Measurements from ENCODE around the gene SORL1. TPM values are rescaled to one million over a fixed set of nuclear protein-coding genes. Genes with fewer than 3 reads are reported as not detected.

The SORL1 gene
- total RNA-seq, 2 experiments from 2014 or later = 228 to 411 TPM

DNA sequence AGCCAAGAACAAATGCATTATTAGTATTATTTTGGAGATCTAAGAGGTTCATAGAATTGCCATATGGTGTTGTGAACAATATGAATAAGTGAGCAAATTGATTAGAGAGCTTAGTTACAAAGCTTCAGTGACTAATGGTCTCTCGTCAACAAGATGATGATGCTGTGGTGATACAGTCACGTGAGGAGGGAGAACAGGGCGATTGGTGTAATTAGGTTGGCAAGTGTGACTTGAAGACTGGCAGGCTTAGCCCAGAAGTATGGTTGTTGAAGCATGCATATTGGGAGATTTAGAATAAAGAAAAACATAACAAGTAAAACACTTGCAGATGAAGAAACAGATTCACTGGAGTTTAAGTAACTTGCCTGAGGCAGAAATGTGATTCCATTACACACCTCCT is 101.3 kb downstream of the SORL1 start:
- no peak overlapping the region for H3K27ac ChIP-seq (ENCODE audit: low read depth, low read length, poor library complexity, severe bottlenecking)
- CTCF ChIA-PET (ENCODE audit: unreplicated experiment) = no interaction called here
- H3K4me3 ChIP-seq (ENCODE audit: low read depth, low read length, poor library complexity, severe bottlenecking) = no peak overlapping the region
- no peaks in the 10 kb centered on the region for H4K20me1 ChIP-seq (ENCODE audit: insufficient read depth, low read length)
- no peaks in the 10 kb centered on the region for H3K4me1 ChIP-seq (ENCODE audit: insufficient read depth, low read length, poor library complexity, severe bottlenecking)
- TF ChIP-seq EZH2phosphoT487 (IDR thresholded peaks at IDR 0.05; ENCODE audit: borderline replicate concordance, low read depth, low read length) = no peak
- TF ChIP-seq, protein P1, sequence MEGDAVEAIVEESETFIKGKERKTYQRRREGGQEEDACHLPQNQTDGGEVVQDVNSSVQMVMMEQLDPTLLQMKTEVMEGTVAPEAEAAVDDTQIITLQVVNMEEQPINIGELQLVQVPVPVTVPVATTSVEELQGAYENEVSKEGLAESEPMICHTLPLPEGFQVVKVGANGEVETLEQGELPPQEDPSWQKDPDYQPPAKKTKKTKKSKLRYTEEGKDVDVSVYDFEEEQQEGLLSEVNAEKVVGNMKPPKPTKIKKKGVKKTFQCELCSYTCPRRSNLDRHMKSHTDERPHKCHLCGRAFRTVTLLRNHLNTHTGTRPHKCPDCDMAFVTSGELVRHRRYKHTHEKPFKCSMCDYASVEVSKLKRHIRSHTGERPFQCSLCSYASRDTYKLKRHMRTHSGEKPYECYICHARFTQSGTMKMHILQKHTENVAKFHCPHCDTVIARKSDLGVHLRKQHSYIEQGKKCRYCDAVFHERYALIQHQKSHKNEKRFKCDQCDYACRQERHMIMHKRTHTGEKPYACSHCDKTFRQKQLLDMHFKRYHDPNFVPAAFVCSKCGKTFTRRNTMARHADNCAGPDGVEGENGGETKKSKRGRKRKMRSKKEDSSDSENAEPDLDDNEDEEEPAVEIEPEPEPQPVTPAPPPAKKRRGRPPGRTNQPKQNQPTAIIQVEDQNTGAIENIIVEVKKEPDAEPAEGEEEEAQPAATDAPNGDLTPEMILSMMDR (conservative IDR thresholded peaks at IDR 0.05; ENCODE audit: low read length) = no peak
- intact Hi-C loops (cut with micrococcal nuclease; ENCODE audit: unreplicated experiment) = no loop called here
- peaks cover 100% of the 10 kb centered on the region for H3K36me3 ChIP-seq (ENCODE audit: insufficient read depth, low read length)
- BruUV-seq (replicated peaks) = no TSS peak
- no peak overlapping the region for H3K4me2 ChIP-seq (ENCODE audit: low read length)
- peaks cover 5% of the 10 kb centered on the region; the same call in 1 of the 2 replicates for H3K79me2 ChIP-seq (ENCODE audit: insufficient read depth, low read depth, low read length)
- POLR2A ChIA-PET = interaction anchor here (1.3 kb wide), 1 partner anchor 13 kb away, joined by 5 read pairs; no protein-coding TSS in a partner anchor
- no peaks in the 10 kb centered on the region for H3K9me3 ChIP-seq (ENCODE audit: low read length)
- H2AFZ ChIP-seq (ENCODE audit: low read length) = no peak overlapping the region
- no peak for DNase-seq (ENCODE audit: low spot score)
- H3K9me2 ChIP-seq (ENCODE audit: insufficient read depth, low read length) = no peaks in the 10 kb centered on the region

DNA sequence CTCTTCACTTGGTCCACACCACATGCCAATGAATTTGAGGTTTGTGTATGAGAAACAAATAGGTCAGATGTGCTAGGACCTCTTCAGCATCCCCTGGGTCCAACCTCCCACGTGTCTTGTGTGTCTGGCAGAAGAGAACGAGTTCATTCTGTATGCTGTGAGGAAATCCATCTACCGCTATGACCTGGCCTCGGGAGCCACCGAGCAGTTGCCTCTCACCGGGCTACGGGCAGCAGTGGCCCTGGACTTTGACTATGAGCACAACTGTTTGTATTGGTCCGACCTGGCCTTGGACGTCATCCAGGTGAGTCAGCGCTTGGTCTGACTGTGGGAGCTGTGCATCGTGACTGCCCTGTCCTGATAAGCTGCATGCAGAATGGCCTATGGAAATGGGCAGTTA is 101.7 kb downstream of the SORL1 start:
- Histone ChIP-seq H3K9me2 (ENCODE audit: insufficient read depth, low read length) (no peaks in the 10 kb centered on the region), H3K4me1 (ENCODE audit: insufficient read depth, low read length, poor library complexity, severe bottlenecking) (no peaks in the 10 kb centered on the region), H3K27ac (ENCODE audit: low read depth, low read length, poor library complexity, severe bottlenecking) (no peak overlapping the region), H2AFZ (ENCODE audit: low read length) (no peak overlapping the region), H3K36me3 (ENCODE audit: insufficient read depth, low read length) (peaks cover 100% of the 10 kb centered on the region), H3K79me2 (ENCODE audit: insufficient read depth, low read depth, low read length) (peaks cover 9% of the 10 kb centered on the region; the same call in 1 of the 2 replicates), H4K20me1 (ENCODE audit: insufficient read depth, low read length) (no peaks in the 10 kb centered on the region), H3K4me2 (ENCODE audit: low read length) (no peak overlapping the region), H3K9me3 (ENCODE audit: low read length) (no peaks in the 10 kb centered on the region), H3K4me3 (ENCODE audit: low read depth, low read length, poor library complexity, severe bottlenecking) (no peak overlapping the region)
- no TSS peak for BruUV-seq (replicated peaks)
- intact Hi-C loops (cut with micrococcal nuclease; ENCODE audit: unreplicated experiment) = no loop called here
- POLR2A ChIA-PET = interaction anchor here (0.7 to 2.0 kb wide), 3 partner anchors 13 to 260 kb away, joined by 3 to 8 read pairs (median 5); no protein-coding TSS in a partner anchor
- DNase-seq (ENCODE audit: low spot score) = no peak
- CTCF ChIA-PET (ENCODE audit: unreplicated experiment) = no interaction called here
- TF ChIP-seq EZH2phosphoT487 (IDR thresholded peaks at IDR 0.05; ENCODE audit: borderline replicate concordance, low read depth, low read length) = no peak
- TF ChIP-seq, protein P1 (conservative IDR thresholded peaks at IDR 0.05; ENCODE audit: low read length) = no peak

DNA sequence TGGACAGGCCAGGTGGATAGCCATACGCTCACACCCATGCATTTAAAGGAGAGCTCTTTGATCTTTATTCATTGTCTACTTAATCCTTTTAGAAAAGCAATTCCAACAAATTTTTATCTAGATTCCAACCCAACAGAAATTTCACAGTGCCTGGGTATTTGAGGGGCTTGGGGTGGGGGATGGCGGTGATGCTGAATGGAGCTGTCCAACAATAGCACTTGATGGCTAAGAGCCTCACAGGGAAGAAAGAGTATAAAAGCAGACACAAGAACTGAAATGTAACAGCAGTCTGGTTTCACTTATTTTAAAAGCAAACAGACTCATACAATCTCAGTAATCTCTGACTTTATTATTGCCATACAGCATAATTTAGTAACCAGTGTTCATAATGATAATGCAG is 102.4 kb downstream of the SORL1 start:
- ChIA-PET CTCF (ENCODE audit: unreplicated experiment) (no interaction called here), POLR2A (interaction anchor here (0.7 to 2.0 kb wide), 3 partner anchors 12 to 261 kb away, joined by 3 to 8 read pairs (median 5); no protein-coding TSS in a partner anchor)
- no peak overlapping the region for H2AFZ ChIP-seq (ENCODE audit: low read length)
- no peaks in the 10 kb centered on the region for H3K9me3 ChIP-seq (ENCODE audit: low read length)
- intact Hi-C loops (cut with micrococcal nuclease; ENCODE audit: unreplicated experiment) = no loop called here
- H3K9me2 ChIP-seq (ENCODE audit: insufficient read depth, low read length) = no peaks in the 10 kb centered on the region
- H3K4me1 ChIP-seq (ENCODE audit: insufficient read depth, low read length, poor library complexity, severe bottlenecking) = no peaks in the 10 kb centered on the region
- DNase-seq (ENCODE audit: low spot score) = no peak
- no peak overlapping the region for H3K4me3 ChIP-seq (ENCODE audit: low read depth, low read length, poor library complexity, severe bottlenecking)
- no peak overlapping the region for H3K4me2 ChIP-seq (ENCODE audit: low read length)
- no TSS peak for BruUV-seq (replicated peaks)
- H3K79me2 ChIP-seq (ENCODE audit: insufficient read depth, low read depth, low read length) = peaks cover 15% of the 10 kb centered on the region; the same call in 1 of the 2 replicates
- peaks cover 100% of the 10 kb centered on the region for H3K36me3 ChIP-seq (ENCODE audit: insufficient read depth, low read length)
- TF ChIP-seq EZH2phosphoT487 (IDR thresholded peaks at IDR 0.05; ENCODE audit: borderline replicate concordance, low read depth, low read length) = no peak
- TF ChIP-seq, protein P1 (conservative IDR thresholded peaks at IDR 0.05; ENCODE audit: low read length) = no peak
- H4K20me1 ChIP-seq (ENCODE audit: insufficient read depth, low read length) = no peaks in the 10 kb centered on the region
- no peak overlapping the region for H3K27ac ChIP-seq (ENCODE audit: low read depth, low read length, poor library complexity, severe bottlenecking)

Data from OCI-LY7 (cell line).